Activated CD4-positive, alpha-beta T cell treated with anti-CD3 and anti-CD28 coated beads for 1 hour (primary cell): Measurements from ENCODE around the gene F2.

Experiments used
- DNase-seq: peaks from one replicate; pipeline ENCODE4 v3.0.0-alpha.2; 2020

Gene F2

DNA sequence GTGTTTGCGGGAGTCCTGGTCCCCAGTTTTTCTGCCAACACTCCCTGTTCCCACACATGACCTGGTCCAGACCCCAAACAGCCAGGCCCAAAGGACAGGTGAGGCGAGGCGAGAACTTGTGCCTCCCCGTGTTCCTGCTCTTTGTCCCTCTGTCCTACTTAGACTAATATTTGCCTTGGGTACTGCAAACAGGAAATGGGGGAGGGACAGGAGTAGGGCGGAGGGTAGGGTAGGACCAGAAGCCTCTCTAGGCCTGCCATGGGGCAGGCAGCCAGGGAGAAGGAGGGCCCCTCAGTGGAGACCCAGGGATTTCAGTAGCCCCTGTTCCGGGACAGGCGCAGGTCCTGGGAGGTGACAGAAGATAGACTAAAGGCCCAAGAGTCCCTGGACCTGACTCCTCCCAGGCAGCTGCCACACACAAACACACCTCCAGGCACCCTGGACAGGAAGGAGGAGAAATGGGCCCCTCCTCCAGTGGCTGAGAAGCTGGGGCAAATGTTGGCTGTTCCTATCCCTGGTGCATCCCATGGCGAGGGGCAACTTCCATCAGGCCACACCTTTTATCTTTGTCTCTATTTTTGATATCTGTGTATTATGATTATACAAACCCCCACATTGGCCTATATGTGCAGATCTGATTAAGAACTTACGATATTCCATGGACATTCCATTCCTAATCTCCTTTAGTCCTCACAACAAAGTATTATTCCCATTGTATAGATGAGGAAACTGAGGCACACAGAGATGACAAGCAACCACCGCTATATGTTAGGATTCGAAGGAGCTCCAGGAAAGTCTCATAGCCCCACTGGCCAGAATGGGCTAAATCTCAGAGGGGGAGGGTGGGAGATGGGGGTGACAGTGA lies 626 bp upstream of the F2 start:
- no peak for DNase-seq

GRCh38 chr11:46719543-46720218 lies 668 bp downstream of the F2 start:
- DNase-seq = no peak

DNA sequence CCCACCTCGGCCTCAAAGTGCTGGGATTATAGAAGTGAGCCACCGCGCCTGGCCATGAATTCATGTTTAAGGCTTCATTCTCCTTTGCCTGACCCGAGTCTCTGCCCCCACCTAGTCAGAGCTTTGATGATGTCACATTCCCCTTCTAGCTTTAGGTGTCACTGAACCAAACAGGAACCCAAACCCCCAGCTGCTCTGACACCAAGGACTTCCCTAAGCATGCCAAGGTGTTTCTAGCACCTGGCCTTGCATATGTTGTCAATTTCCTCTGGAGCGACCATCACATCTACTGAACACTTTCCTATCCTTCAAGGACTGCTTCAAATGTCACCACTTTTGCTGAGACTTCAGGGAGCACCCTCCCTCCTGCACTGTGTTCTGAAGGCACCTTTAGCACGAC lies 2.3 kb downstream of the F2 start:
- DNase-seq = no peak

DNA sequence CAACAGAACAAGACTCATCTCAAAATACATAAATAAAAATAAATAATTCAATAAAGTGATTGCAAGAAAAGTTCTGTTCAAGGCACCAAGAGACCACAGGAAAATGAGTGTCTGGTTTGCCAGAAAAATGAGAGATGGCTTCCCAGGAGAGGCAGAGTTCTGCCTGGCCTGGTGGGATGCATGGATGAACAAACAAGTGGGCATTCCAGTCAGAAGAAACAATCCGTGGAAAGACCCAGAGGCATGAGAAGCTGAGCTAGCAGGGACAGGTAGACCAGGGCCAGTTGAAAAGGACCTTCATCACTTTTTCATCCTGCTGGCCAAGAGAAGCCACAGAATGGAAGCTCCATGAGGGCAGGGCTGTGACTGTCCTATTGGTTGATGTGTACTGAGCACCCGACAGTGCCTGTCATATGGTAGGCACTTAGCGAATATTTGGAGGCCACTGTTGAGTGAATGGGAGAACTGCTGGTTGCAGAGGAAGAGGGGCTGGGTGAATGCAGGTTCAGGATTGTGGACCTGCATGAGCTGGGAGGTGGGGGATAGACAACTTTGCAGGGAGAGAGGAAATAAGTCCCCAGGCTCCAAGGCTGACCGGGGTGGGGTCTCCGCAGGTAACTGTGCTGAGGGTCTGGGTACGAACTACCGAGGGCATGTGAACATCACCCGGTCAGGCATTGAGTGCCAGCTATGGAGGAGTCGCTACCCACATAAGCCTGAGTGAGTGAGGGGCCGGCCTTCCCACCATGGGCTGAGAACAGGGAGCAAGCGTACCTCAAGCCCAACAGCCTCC lies 3.7 kb downstream of the F2 start:
- no peak for DNase-seq

- DNase-seq = no peak
These were observed 4.3 kb downstream of the F2 start for GRCh38 chr11:46723359-46723680.

- DNase-seq = no peak
These were observed 5.1 kb downstream of the F2 start for GRCh38 chr11:46724088-46724487.

DNA sequence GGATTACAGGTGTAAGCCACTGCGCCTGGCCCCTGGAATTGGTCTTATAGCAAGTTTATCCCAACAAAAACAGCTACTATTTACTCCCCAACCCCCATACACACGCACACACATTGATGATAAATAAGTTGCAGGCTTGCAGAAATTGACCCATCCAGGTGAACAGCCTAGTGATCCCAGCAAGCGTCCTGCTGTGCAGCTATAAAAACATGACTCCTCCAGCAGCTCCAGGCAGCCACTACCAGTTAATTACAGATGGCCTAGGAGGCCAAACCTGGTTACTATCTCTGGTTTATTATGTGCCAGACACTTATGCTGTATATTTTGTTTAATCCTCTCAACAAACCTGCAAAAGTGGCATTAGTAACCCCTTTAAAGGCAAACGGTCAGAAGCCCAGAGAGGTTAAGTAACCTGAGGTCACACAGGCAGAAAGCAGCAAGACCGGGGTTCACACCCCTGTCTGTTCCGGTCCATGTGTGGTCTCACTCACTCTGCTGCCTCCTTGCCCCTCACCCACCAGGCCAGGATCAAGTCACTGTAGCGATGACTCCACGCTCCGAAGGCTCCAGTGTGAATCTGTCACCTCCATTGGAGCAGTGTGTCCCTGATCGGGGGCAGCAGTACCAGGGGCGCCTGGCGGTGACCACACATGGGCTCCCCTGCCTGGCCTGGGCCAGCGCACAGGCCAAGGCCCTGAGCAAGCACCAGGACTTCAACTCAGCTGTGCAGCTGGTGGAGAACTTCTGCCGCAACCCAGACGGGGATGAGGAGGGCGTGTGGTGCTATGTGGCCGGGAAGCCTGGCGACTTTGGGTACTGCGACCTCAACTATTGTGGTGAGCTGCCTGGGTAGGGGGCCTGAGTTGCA lies 6.6 kb downstream of the F2 start:
- DNase-seq = no peak

- no peak for DNase-seq
These were observed 7.3 kb downstream of the F2 start for GRCh38 chr11:46726206-46726862.

GRCh38 chr11:46727952-46728658 lies 9.1 kb downstream of the F2 start:
- no peak for DNase-seq

- DNase-seq = no peak
These were observed 9.6 kb downstream of the F2 start for GRCh38 chr11:46728659-46729040.

DNA sequence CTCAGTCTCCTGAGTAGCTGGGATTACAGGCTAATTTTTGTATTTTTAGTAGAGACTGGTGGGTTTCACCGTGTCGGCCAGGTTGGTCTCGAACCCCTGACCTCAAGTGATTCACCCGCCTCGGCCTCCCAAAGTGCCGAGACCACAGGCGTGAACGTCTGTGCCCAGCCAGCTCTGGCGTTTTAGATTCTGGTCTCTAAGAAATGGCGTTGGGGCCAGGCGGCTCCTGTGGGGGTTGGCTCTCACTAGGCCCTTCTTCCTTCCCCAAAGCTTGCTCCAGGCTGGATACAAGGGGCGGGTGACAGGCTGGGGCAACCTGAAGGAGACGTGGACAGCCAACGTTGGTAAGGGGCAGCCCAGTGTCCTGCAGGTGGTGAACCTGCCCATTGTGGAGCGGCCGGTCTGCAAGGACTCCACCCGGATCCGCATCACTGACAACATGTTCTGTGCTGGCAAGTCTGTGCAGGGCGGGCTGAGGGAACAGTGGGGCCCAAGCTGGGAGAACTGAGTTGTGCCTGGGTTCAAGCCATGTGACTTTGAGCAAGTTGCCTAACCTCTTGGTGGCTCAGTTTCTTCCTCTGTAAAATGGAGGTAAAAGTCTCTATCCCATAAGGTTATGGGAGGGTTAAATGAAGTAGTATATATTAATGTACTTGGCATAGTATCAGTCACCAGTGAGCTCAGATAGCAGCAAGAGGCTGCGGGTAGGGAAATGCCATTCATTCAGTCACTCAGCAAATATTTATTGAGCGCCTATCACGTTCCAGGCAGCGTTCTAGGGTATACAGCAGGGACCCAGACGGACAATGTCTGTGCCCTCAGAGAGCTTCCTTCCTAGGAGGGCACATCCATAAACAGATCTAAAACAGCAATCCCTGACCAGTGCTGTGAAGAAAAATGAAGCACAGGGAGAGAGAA lies 10.4 kb downstream of the F2 start:
- no peak for DNase-seq

- DNase-seq = no peak
These were observed 12.5 kb downstream of the F2 start for GRCh38 chr11:46731545-46731944.

GRCh38 chr11:46733234-46733633 lies 14.2 kb downstream of the F2 start:
- no peak for DNase-seq

GRCh38 chr11:46736146-46736545 lies 17.1 kb downstream of the F2 start:
- DNase-seq = no peak

DNA sequence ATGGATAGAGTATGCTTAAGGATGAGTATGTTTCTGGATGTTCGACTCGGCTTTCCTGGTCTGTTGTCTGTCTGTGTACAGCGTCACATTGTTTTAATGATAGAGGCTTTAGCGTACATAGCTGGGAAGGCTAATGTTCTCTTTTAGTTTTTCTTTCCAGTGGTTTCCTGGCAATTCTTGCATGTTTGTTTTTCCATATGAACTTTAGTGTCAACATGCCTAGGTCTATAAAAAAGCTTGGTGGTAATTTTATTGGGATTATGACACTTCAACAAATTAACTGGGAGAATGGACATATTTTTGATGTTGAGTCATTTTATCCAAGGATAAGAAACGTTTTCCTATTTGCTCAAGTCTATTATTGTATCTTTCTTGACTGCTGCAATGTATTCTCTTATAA lies 17.6 kb downstream of the F2 start:
- no peak for DNase-seq

- DNase-seq = no peak
These were observed 18.7 kb downstream of the F2 start for GRCh38 chr11:46737699-46738098.

- DNase-seq = no peak
These were observed 19.9 kb downstream of the F2 start for GRCh38 chr11:46738887-46739286.

- no peak for DNase-seq
These were observed 22.8 kb downstream of the F2 start for GRCh38 chr11:46741600-46742484.

GRCh38 chr11:46743043-46743442 lies 24.0 kb downstream of the F2 start:
- no peak for DNase-seq
